Peyer's patch (tissue), 4 donors: ENCODE results near the gene LHX3. TPM values are rescaled to one million over a fixed set of nuclear protein-coding genes. Genes with fewer than 3 reads are reported as not detected.

ENCODE experiments used
- DNase-seq, 3 donors: peaks; one replicate each; pipeline ENCODE4 v3.0.0-alpha.2; 2017 to 2019
- H3K27ac ChIP-seq, 4 donors: fragments of 200-600 bp; sonication (generic); one replicate each; pipeline ENCODE4 v1.5.1; 2016 to 2019
- H3K27me3 ChIP-seq, 2 donors: fragments of 200-600 bp; sonication (generic); one replicate each; pipeline ENCODE4 v1.5.1; 2019
- H3K36me3 ChIP-seq, 3 donors: fragments of 200-600 bp; sonication (generic); one replicate each; pipeline ENCODE4 v1.5.1; 2016 to 2019
- H3K4me1 ChIP-seq, 4 donors: fragments of 200-600 bp; sonication (generic); one replicate each; pipeline ENCODE4 v1.5.1; 2016 to 2019
- H3K4me3 ChIP-seq, 4 donors: fragments of 200-600 bp; sonication (generic); 1 replicate in 3 of 4; 2 replicates in 1 of 4; pipeline ENCODE4 v1.5.1; 2016 to 2019; ENCODE audit warnings: mild to moderate bottlenecking in 1 of 4
- H3K9me3 ChIP-seq, 4 donors: fragments of 200-600 bp; sonication (generic); one replicate each; pipeline ENCODE4 v1.5.1; 2016 to 2019; ENCODE audit warnings: mild to moderate bottlenecking in 1 of 4
- POLR2A ChIP-seq, 2 donors: fragments of 450-650 bp; IDR thresholded peaks; one replicate each; pipeline ENCODE4 v1.5.1; 2017; ENCODE audit warnings: antibody characterized with exemption in 2 of 2, mild to moderate bottlenecking in 2 of 2, moderate library complexity in 2 of 2
- total RNA-seq, 4 donors: library from RNA; depleted of rRNA; stranded (reverse); fragments of >200 nt; gene quantifications; one replicate each; pipeline ENCODE4 v1.1.0, GENCODE V29; 2016
- TF ChIP-seq, protein P1 (sequence below), 6 experiments: fragments of 450-650 bp in 4 of 6; fragments of 200-600 bp in 2 of 6; sonication (generic) in 1 of 6; IDR thresholded peaks; one replicate each; pipeline ENCODE4 v1.5.1; 2017 to 2019; ENCODE audit warnings: antibody characterized with exemption in 6 of 6, mild to moderate bottlenecking in 3 of 6, moderate library complexity in 1 of 6

Gene LHX3
- total RNA-seq, 4 donors from 2014 or later: not detected

GRCh38 chr9:136242918-136243525 lies 38.1 kb upstream of the LHX3 start:
- TF ChIP-seq, protein P1, sequence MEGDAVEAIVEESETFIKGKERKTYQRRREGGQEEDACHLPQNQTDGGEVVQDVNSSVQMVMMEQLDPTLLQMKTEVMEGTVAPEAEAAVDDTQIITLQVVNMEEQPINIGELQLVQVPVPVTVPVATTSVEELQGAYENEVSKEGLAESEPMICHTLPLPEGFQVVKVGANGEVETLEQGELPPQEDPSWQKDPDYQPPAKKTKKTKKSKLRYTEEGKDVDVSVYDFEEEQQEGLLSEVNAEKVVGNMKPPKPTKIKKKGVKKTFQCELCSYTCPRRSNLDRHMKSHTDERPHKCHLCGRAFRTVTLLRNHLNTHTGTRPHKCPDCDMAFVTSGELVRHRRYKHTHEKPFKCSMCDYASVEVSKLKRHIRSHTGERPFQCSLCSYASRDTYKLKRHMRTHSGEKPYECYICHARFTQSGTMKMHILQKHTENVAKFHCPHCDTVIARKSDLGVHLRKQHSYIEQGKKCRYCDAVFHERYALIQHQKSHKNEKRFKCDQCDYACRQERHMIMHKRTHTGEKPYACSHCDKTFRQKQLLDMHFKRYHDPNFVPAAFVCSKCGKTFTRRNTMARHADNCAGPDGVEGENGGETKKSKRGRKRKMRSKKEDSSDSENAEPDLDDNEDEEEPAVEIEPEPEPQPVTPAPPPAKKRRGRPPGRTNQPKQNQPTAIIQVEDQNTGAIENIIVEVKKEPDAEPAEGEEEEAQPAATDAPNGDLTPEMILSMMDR (IDR thresholded peaks at IDR 0.05): peak in 1 of 6 experiments; percentile 12
- TF ChIP-seq POLR2A (IDR thresholded peaks at IDR 0.05): no peak
- DNase-seq: no peak
- Histone ChIP-seq H3K9me3 (no peaks in the 10 kb centered on the region), H3K27ac (peak overlapping the region in 2 of 4 donors; percentile 40 to 76), H3K36me3 (no peaks in the 10 kb centered on the region), H3K4me1 (peaks cover 3 to 50% (median 33%) of the 10 kb centered on the region in 4 donors), H3K4me3 (peak overlapping the region in 1 of 4 donors; percentile 9), H3K27me3 (no peaks in the 10 kb centered on the region)

GRCh38 chr9:136242248-136242647 lies 37.3 kb upstream of the LHX3 start:
- DNase-seq: no peak
- peaks cover 0 to 2% (median 0%) of the 10 kb centered on the region in 3 donors for H3K36me3 ChIP-seq
- TF ChIP-seq POLR2A (IDR thresholded peaks at IDR 0.05): no peak
- TF ChIP-seq, protein P1 (IDR thresholded peaks at IDR 0.05): no peak
- H3K4me3 ChIP-seq: no peak overlapping the region
- H3K4me1 ChIP-seq: peaks cover 3 to 56% (median 33%) of the 10 kb centered on the region in 4 donors
- peak overlapping the region in 1 of 4 donors; percentile 76 for H3K27ac ChIP-seq
- no peaks in the 10 kb centered on the region for H3K27me3 ChIP-seq
- H3K9me3 ChIP-seq: no peaks in the 10 kb centered on the region

DNA sequence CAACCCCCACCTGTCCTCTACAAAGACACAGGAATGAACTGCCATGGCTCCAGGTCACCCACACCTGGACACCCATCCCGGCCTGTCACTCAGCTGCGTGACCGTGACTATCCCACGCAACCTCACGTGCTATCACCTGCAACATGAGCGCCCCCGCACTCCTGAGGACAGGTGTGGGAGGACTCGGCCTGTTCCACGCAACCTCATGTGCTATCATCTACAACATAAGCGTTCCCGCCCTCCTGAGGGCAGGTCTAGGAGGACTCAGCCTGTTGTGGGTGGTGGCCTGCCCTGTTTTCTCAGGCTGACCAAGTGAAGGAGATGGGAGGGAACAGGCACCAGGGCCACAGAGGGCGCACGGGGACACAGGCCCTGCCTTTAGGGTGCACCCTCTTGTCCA lies 36.6 kb upstream of the LHX3 start:
- H3K9me3 ChIP-seq: no peaks in the 10 kb centered on the region
- H3K4me1 ChIP-seq: peaks cover 3 to 56% (median 33%) of the 10 kb centered on the region in 4 donors
- TF ChIP-seq, protein P1 (IDR thresholded peaks at IDR 0.05): no peak
- no peak for TF ChIP-seq POLR2A (IDR thresholded peaks at IDR 0.05)

GRCh38 chr9:136240941-136241340 lies 36.0 kb upstream of the LHX3 start:
- no peak for TF ChIP-seq POLR2A (IDR thresholded peaks at IDR 0.05)
- TF ChIP-seq, protein P1 (IDR thresholded peaks at IDR 0.05): no peak
- Histone ChIP-seq H3K4me1 (peaks cover 3 to 56% (median 31%) of the 10 kb centered on the region in 4 donors), H3K9me3 (no peaks in the 10 kb centered on the region)

More for the DNA sequence above, 36.6 kb upstream of the LHX3 start:
- H3K27ac ChIP-seq: no peak overlapping the region
- no peaks in the 10 kb centered on the region for H3K27me3 ChIP-seq
- DNase-seq: no peak
- H3K4me3 ChIP-seq: no peak overlapping the region
- H3K36me3 ChIP-seq: peaks cover 0 to 9% (median 0%) of the 10 kb centered on the region in 3 donors

DNA sequence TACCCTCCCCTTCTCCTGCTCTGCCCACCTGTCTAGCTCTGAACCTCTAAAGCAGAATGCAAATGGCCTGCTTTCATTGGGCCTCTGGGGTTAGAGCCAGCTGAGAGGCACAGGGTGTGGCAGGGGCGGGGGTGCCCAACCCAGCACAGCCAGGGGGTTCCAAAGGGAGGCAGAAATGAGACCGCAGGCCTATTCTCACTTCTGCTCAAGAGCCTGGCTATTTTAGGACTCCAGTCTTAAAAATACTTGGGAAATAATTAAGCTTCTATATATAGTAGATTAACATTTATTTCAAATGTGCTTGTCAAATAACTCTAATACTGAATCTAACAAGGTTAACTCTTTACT lies 35.0 kb upstream of the LHX3 start:
- Histone ChIP-seq H3K27ac (peak overlapping the region in 2 of 4 donors; percentile 39 to 66), H3K36me3 (peaks cover 0 to 18% (median 0%) of the 10 kb centered on the region in 3 donors), H3K27me3 (no peaks in the 10 kb centered on the region), H3K4me3 (no peak overlapping the region), H3K9me3 (no peaks in the 10 kb centered on the region), H3K4me1 (peaks cover 3 to 56% (median 28%) of the 10 kb centered on the region in 4 donors)
- peak in 2 of 3 donors; percentile 78 to 84 for DNase-seq
- TF ChIP-seq, protein P1 (IDR thresholded peaks at IDR 0.05): no peak
- no peak for TF ChIP-seq POLR2A (IDR thresholded peaks at IDR 0.05)

More at GRCh38 chr9:136240941-136241340, 36.0 kb upstream of the LHX3 start:
- peak overlapping the region in 1 of 4 donors; percentile 66 for H3K27ac ChIP-seq
- peaks cover 0 to 14% (median 0%) of the 10 kb centered on the region in 3 donors for H3K36me3 ChIP-seq
- DNase-seq: no peak
- no peaks in the 10 kb centered on the region for H3K27me3 ChIP-seq
- H3K4me3 ChIP-seq: no peak overlapping the region
